Right ventricle myocardium superior (tissue), 1 donor: ENCODE data around the gene GNG12. TPM values are rescaled to one million over a fixed set of nuclear protein-coding genes. Genes with fewer than 3 reads are reported as not detected.
A peak's percentile ranks its signal among the peaks of the same experiment; 100 is the strongest.

Source experiments
- ATAC-seq: fragments of 200-7000 bp; cut with Tn5 transposase; one replicate; pipeline ENCODE4 v1.9.1; 2020; ENCODE audit warnings: mild to moderate bottlenecking; ENCODE audit not compliant: poor library complexity
- DNase-seq: peaks from one replicate; pipeline ENCODE4 v3.0.0-alpha.2; 2020
- intact Hi-C: fragments of 100-400 bp; cut with DNase I; formaldehyde crosslinking; loops from one replicate; pipeline ENCODE4 v1.11.2; 2022
- total RNA-seq: library from RNA; stranded (reverse); fragmentation: NEBNext Ultra II Directional; extraction: Animal tissue kit (Norgen Biotek cat#: 25700); gene quantifications from one replicate; pipeline ENCODE4 v1.2.1, GENCODE V29; 2021
- donor health status: DM: no; HTN: yes; CAD: no; lungs with severe emphysema.

GNG12 gene
- total RNA-seq, 1 donor from 2014 or later: 31.9 TPM

- ATAC-seq (no peak), DNase-seq (no peak)
- intact Hi-C loops: no loop called here
Observed at GRCh38 chr1:67749263-67749843, 83.9 kb downstream of the GNG12 start.

- peak; percentile 78 for ATAC-seq
- intact Hi-C loops: no loop called here
- DNase-seq: no peak
Observed at GRCh38 chr1:67748630-67749029, 84.6 kb downstream of the GNG12 start.

- DNase-seq (no peak), ATAC-seq (peak; percentile 55)
- intact Hi-C loops: no loop called here
Observed at GRCh38 chr1:67747671-67748546, 85.4 kb downstream of the GNG12 start.

GRCh38 chr1:67745875-67746698, 87.2 kb downstream of the GNG12 start:
- intact Hi-C loops: no loop called here
- no peak for ATAC-seq

GRCh38 chr1:67743072-67743725, 90.1 kb downstream of the GNG12 start:
- intact Hi-C loops: no loop called here
- ATAC-seq (no peak), DNase-seq (no peak)

More at GRCh38 chr1:67745875-67746698, 87.2 kb downstream of the GNG12 start:
- no peak for DNase-seq

- intact Hi-C loops: no loop called here
- no peak for DNase-seq
- ATAC-seq: no peak
Observed at GRCh38 chr1:67741736-67742135, 91.5 kb downstream of the GNG12 start.

- no peak for ATAC-seq
- intact Hi-C loops: no loop called here
- DNase-seq: no peak
Observed at GRCh38 chr1:67741121-67741520, 92.1 kb downstream of the GNG12 start.

- no peak for ATAC-seq
- intact Hi-C loops: no loop called here
- DNase-seq: no peak
Observed at GRCh38 chr1:67740543-67740942, 92.7 kb downstream of the GNG12 start.

GRCh38 chr1:67739361-67739760, 93.9 kb downstream of the GNG12 start:
- ATAC-seq (no peak), DNase-seq (no peak)
- intact Hi-C loops: no loop called here

GRCh38 chr1:67738401-67738800, 94.9 kb downstream of the GNG12 start:
- DNase-seq (no peak), ATAC-seq (no peak)
- intact Hi-C loops: no loop called here

GRCh38 chr1:67737875-67738274, 95.4 kb downstream of the GNG12 start:
- DNase-seq (no peak), ATAC-seq (no peak)
- intact Hi-C loops: no loop called here

- DNase-seq: no peak
- ATAC-seq: no peak
- intact Hi-C loops: no loop called here
Observed at GRCh38 chr1:67736750-67737149, 96.5 kb downstream of the GNG12 start.

GRCh38 chr1:67735806-67736627, 97.2 kb downstream of the GNG12 start:
- intact Hi-C loops: no loop called here
- DNase-seq: peak; percentile 75
- peak; percentile 80 for ATAC-seq

GRCh38 chr1:67735206-67735605, 98.1 kb downstream of the GNG12 start:
- intact Hi-C loops: no loop called here
- ATAC-seq (no peak), DNase-seq (no peak)

- intact Hi-C loops: no loop called here
- DNase-seq (no peak), ATAC-seq (no peak)
Observed at GRCh38 chr1:67734323-67734690, 99.0 kb downstream of the GNG12 start.

- ATAC-seq (no peak), DNase-seq (no peak)
- intact Hi-C loops: no loop called here
Observed at GRCh38 chr1:67733681-67734322, 99.5 kb downstream of the GNG12 start.

GRCh38 chr1:67732750-67733151, 100.5 kb downstream of the GNG12 start:
- ATAC-seq: peak; percentile 53
- DNase-seq: no peak
- intact Hi-C loops: no loop called here

GRCh38 chr1:67731322-67731721, 101.9 kb downstream of the GNG12 start:
- no peak for ATAC-seq
- intact Hi-C loops: no loop called here
- no peak for DNase-seq
